Esophagus squamous epithelium (tissue), 5 donors: Measurements from ENCODE around the gene TCF12. TPM values are rescaled to one million over a fixed set of nuclear protein-coding genes. Genes with fewer than 3 reads are reported as not detected.

ENCODE experiments used
- DNase-seq: peaks from one replicate; lab custom pipeline; 2025; lab: John Stamatoyannopoulos, UW
- H3K27ac ChIP-seq, 4 donors: fragments of 200-600 bp; sonication (generic); one replicate each; pipeline ENCODE4 v1.5.1; 2016 to 2019; ENCODE audit warnings: mild to moderate bottlenecking in 1 of 4
- H3K27me3 ChIP-seq, 4 donors: fragments of 200-600 bp; sonication (generic); 1 replicate in 3 of 4; 2 replicates in 1 of 4; pipeline versions ENCODE4 v1.5.1 to v1.6.0; 2017 to 2021; ENCODE audit warnings: antibody characterized with exemption in 1 of 4
- H3K36me3 ChIP-seq, 3 donors: fragments of 200-600 bp; sonication (generic); one replicate each; pipeline ENCODE4 v1.5.1; 2016 to 2019
- H3K4me1 ChIP-seq, 3 donors: fragments of 200-600 bp; sonication (generic); one replicate each; pipeline ENCODE4 v1.5.1; 2017 to 2019
- H3K4me3 ChIP-seq, 4 donors: fragments of 200-600 bp; sonication (generic); 1 replicate in 3 of 4; 2 replicates in 1 of 4; pipeline ENCODE4 v1.5.1; 2016 to 2019; ENCODE audit warnings: mild to moderate bottlenecking in 2 of 4, moderate library complexity in 1 of 4
- H3K9me3 ChIP-seq, 3 donors: fragments of 200-600 bp; sonication (generic); one replicate each; pipeline ENCODE4 v1.5.1; 2016 to 2019
- POLR2A ChIP-seq, 4 donors: fragments of 450-650 bp; IDR thresholded peaks; one replicate each; pipeline ENCODE4 v1.6.1; 2017; ENCODE audit warnings: antibody characterized with exemption in 4 of 4, mild to moderate bottlenecking in 4 of 4, moderate library complexity in 3 of 4
- WGBS, 2 donors: methylation state at CpG; one replicate each; pipeline ENCODE4 v1.1.5; 2018; 5-methylcytosine and 5-hydroxymethylcytosine counted together
- intact Hi-C: fragments of 100-400 bp; cut with DNase I; formaldehyde crosslinking; loops from one replicate; pipeline ENCODE4 v1.15.0; 2022
- total RNA-seq, 4 donors: library from RNA; depleted of rRNA; stranded (reverse); fragments of >200 nt; gene quantifications; one replicate each; pipeline ENCODE4 v1.1.0, GENCODE V29; 2016
- TF ChIP-seq, protein P1 (sequence below), 6 experiments: fragments of 450-650 bp in 4 of 6; fragments of 200-600 bp in 2 of 6; sonication (generic) in 2 of 6; IDR thresholded peaks; one replicate each; pipeline ENCODE4 v1.5.1; 2016 to 2019; ENCODE audit warnings: antibody characterized with exemption in 6 of 6, mild to moderate bottlenecking in 4 of 6, moderate library complexity in 4 of 6
- donor health status: DM: yes; HTN: yes; CAD: no.

The TCF12 gene
- total RNA-seq, 4 donors from 2014 or later, result 28.5 to 90.4 (median 51.3) TPM

DNA sequence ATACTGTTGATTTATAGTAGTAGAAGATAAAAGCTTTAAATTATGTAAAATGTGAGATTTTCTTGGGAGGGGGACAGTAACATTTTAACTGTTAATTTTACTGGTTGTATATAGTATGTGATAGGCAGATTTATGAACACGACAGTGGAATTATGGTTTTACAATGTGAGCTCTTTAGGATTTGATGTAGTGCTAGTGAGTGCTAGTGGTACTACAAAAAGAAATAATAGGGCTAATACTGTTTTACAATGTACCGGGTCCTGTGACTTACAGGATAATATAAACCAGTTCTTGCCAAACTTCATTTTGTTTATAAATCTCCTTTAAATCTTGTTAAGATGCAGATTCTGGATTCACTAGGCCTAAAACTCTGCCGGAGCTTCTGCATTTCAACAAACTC is 165.7 kb downstream of the TCF12 start:
- DNase-seq, result no peak
- Histone ChIP-seq H3K9me3 (no peaks in the 10 kb centered on the region), H3K27ac (no peak overlapping the region), H3K4me1 (peaks cover 0 to 30% (median 16%) of the 10 kb centered on the region in 3 donors), H3K36me3 (no peaks in the 10 kb centered on the region), H3K4me3 (no peak overlapping the region), H3K27me3 (no peaks in the 10 kb centered on the region)
- TF ChIP-seq, protein P1, sequence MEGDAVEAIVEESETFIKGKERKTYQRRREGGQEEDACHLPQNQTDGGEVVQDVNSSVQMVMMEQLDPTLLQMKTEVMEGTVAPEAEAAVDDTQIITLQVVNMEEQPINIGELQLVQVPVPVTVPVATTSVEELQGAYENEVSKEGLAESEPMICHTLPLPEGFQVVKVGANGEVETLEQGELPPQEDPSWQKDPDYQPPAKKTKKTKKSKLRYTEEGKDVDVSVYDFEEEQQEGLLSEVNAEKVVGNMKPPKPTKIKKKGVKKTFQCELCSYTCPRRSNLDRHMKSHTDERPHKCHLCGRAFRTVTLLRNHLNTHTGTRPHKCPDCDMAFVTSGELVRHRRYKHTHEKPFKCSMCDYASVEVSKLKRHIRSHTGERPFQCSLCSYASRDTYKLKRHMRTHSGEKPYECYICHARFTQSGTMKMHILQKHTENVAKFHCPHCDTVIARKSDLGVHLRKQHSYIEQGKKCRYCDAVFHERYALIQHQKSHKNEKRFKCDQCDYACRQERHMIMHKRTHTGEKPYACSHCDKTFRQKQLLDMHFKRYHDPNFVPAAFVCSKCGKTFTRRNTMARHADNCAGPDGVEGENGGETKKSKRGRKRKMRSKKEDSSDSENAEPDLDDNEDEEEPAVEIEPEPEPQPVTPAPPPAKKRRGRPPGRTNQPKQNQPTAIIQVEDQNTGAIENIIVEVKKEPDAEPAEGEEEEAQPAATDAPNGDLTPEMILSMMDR (IDR thresholded peaks at IDR 0.05), result no peak
- no peak for TF ChIP-seq POLR2A (IDR thresholded peaks at IDR 0.05)
- intact Hi-C loops, result no loop called here
- WGBS, 2 donors, result 51 to 54% methylated on average over 3 of the region's 3 CpGs

DNA sequence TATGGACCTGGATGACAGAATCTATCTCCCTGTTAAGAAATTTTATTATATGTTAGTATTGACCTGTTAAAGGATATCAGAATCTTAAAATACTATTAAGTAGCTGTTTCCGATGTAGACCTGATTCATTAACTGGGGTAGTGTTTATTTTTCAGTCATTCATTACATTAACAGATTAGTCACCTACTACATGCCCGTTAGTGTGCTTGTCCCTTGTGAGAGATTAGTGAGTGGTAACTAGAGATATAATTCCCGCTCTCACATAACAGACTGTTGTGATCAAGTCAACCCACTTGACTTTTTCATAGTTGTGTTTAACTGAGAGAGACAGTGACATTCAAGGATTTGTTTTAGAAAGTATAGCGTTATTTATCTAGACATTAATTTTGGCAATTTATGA is 166.8 kb downstream of the TCF12 start:
- no peak for DNase-seq
- WGBS, 2 donors, result 76 to 78% methylated on average over 4 of the region's 4 CpGs

DNA sequence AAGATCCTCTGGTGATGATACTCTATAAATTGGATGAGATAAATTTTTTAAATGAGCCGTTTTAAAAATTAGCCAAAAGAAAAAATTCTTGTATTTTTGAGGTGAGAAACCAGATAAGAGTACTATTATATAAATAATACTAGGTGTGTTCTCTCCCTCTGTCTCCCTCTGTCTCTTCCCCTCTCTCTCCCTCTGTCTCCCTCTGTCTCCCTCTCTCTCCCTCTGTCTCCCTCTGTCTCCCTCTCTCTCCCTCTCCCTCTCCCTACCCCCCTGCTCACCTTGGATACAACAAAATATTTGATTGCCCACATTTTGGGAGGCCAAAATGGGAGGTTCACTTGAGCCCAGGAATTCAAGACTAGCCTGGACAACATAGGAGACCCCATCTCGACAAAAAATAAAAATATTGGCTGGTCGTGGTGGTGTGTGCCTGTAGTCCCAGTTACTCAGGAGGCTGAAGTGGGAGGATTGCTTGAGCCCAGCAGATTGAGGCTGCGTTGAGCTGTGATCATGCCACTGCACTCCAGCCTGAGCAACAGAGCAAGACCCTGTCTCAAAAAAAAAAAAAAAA is 168.5 kb downstream of the TCF12 start:
- intact Hi-C loops, result no loop called here
- peaks cover 0 to 6% (median 0%) of the 10 kb centered on the region in 3 donors for H3K36me3 ChIP-seq
- no peaks in the 10 kb centered on the region for H3K9me3 ChIP-seq
- H3K27ac ChIP-seq, result no peak overlapping the region
- H3K27me3 ChIP-seq, result no peaks in the 10 kb centered on the region
- peaks cover 0 to 8% (median 5%) of the 10 kb centered on the region in 3 donors for H3K4me1 ChIP-seq
- WGBS, 2 donors, result 91 to 95% methylated on average over 4 of the region's 4 CpGs
- no peak for DNase-seq
- TF ChIP-seq, protein P1 (IDR thresholded peaks at IDR 0.05), result no peak
- TF ChIP-seq POLR2A (IDR thresholded peaks at IDR 0.05), result no peak
- H3K4me3 ChIP-seq, result no peak overlapping the region

More for the DNA sequence above, 166.8 kb downstream of the TCF12 start:
- Histone ChIP-seq H3K27me3 (no peaks in the 10 kb centered on the region), H3K4me3 (no peak overlapping the region), H3K27ac (no peak overlapping the region), H3K9me3 (no peaks in the 10 kb centered on the region), H3K4me1 (peaks cover 0 to 19% (median 10%) of the 10 kb centered on the region in 3 donors), H3K36me3 (no peaks in the 10 kb centered on the region)
- intact Hi-C loops, result no loop called here
- TF ChIP-seq, protein P1 (IDR thresholded peaks at IDR 0.05), result no peak
- no peak for TF ChIP-seq POLR2A (IDR thresholded peaks at IDR 0.05)

DNA sequence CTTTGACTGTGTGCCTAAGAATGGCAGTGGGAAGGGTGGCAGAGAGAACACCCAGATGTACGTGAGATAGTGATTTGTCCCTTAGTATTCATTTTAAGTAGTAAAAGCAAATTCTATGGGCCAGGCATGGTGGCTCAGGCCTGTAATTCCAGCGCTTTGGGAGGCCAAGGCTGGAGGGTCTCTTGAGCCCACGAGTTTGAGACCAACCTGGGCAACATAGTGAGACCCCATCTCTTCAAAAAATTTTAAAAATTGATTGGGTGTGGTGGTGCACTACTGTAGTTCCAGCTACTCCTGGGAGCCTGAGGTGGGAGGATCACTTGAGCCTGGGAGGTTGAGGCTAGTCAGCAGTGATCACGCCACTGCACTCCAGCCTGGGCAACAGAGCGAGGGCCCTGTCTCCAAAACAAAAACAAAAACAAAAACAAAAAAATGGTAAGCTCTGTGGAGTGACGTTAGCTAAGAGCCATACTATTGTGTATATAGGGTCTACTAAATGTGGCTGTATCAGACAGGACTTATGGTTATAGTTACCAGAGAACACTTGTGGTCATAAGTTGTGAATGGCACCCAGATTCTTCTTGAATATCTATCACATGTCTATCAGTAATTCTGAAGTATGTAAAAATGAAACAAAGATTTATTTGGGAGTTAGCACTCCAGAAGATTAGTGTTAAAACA is 171.5 kb downstream of the TCF12 start:
- H3K36me3 ChIP-seq, result peaks cover 0 to 35% (median 0%) of the 10 kb centered on the region in 3 donors
- WGBS, 2 donors, result 92 to 97% methylated on average over 6 of the region's 6 CpGs
- no peaks in the 10 kb centered on the region for H3K4me1 ChIP-seq
- no peak for DNase-seq
- no peaks in the 10 kb centered on the region for H3K27me3 ChIP-seq
- no peak overlapping the region for H3K4me3 ChIP-seq
- H3K27ac ChIP-seq, result no peak overlapping the region
- intact Hi-C loops, result no loop called here
- no peak for TF ChIP-seq POLR2A (IDR thresholded peaks at IDR 0.05)
- TF ChIP-seq, protein P1 (IDR thresholded peaks at IDR 0.05), result no peak
- no peaks in the 10 kb centered on the region for H3K9me3 ChIP-seq

DNA sequence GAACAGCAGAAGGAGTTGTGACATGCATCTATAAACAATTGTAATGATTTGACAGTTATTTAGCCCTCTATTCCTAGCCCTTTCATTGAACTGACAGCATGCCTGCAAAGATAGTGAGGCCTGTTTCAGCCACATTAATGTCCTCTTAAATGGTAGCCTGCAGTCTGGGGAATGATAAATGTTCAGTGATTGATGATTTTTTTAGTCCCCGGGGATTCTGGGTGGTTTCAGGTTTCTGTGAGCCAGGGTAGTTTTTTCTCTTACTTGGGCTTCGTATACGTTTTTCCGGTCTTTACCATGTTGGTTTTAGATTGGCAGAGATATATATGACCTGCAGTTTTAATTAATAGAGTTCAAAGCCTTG is 172.0 kb downstream of the TCF12 start:
- Histone ChIP-seq H3K36me3 (peaks cover 0 to 40% (median 0%) of the 10 kb centered on the region in 3 donors), H3K4me3 (no peak overlapping the region), H3K27ac (no peak overlapping the region), H3K9me3 (no peaks in the 10 kb centered on the region), H3K27me3 (no peaks in the 10 kb centered on the region), H3K4me1 (no peaks in the 10 kb centered on the region)
- WGBS, 2 donors, result 75 to 82% methylated on average over 4 of the region's 4 CpGs
- intact Hi-C loops, result no loop called here
- TF ChIP-seq, protein P1 (IDR thresholded peaks at IDR 0.05), result no peak
- no peak for TF ChIP-seq POLR2A (IDR thresholded peaks at IDR 0.05)
- no peak for DNase-seq
